Measurements from ENCODE around the gene LAMC3. TPM values are rescaled to one million over a fixed set of nuclear protein-coding genes. Genes with fewer than 3 reads are reported as not detected.

Gene LAMC3
- total and polyA plus RNA-seq, 2 donors, result 0.61 to 2.6 TPM

- no peak overlapping the region for H3K27ac ChIP-seq (ENCODE audit: low read depth in 1 of 2, low read length in 1 of 2)
- H3K4me1 ChIP-seq (ENCODE audit: control insufficient read depth in 2 of 2, insufficient read depth in 2 of 2, low read length in 2 of 2), result no peaks in the 10 kb centered on the region
- no peaks in the 10 kb centered on the region for H3K36me3 ChIP-seq (ENCODE audit: control insufficient read depth in 2 of 2, insufficient read depth in 2 of 2, low read length in 1 of 2)
- DNase-seq (ENCODE audit: low read depth in 6 of 9, low spot score in 9 of 9), result no peak
- H3K4me3 ChIP-seq (ENCODE audit: low read length in 2 of 2), result no peak overlapping the region
- 94% methylated on average over 22 of the region's 22 CpGs for WGBS
- peaks cover 23 to 51% of the 10 kb centered on the region in 2 donors for H3K27me3 ChIP-seq (ENCODE audit: control insufficient read depth in 2 of 2, insufficient read depth in 1 of 2, low read length in 1 of 2)
- peaks cover 1 to 3% of the 10 kb centered on the region in 2 donors for H3K9me3 ChIP-seq (ENCODE audit: control insufficient read depth in 2 of 2, insufficient read depth in 1 of 2, low read length in 1 of 2)
These were observed 4.2 kb downstream of the LAMC3 start for GRCh38 chr9:131013015-131013755.

- DNase-seq (ENCODE audit: low read depth in 6 of 9, low spot score in 9 of 9), result no peak
- Histone ChIP-seq H3K9me3 (ENCODE audit: control insufficient read depth in 2 of 2, insufficient read depth in 1 of 2, low read length in 1 of 2) (peaks cover 1 to 3% of the 10 kb centered on the region in 2 donors), H3K4me3 (ENCODE audit: low read length in 2 of 2) (no peak overlapping the region), H3K27ac (ENCODE audit: low read depth in 1 of 2, low read length in 1 of 2) (no peak overlapping the region), H3K4me1 (ENCODE audit: control insufficient read depth in 2 of 2, insufficient read depth in 2 of 2, low read length in 2 of 2) (no peaks in the 10 kb centered on the region), H3K36me3 (ENCODE audit: control insufficient read depth in 2 of 2, insufficient read depth in 2 of 2, low read length in 1 of 2) (no peaks in the 10 kb centered on the region), H3K27me3 (ENCODE audit: control insufficient read depth in 2 of 2, insufficient read depth in 1 of 2, low read length in 1 of 2) (peaks cover 16 to 44% of the 10 kb centered on the region in 2 donors)
- WGBS, result 95% methylated on average over 18 of the region's 18 CpGs
These were observed 5.0 kb downstream of the LAMC3 start for GRCh38 chr9:131013771-131014676.

- WGBS, result 89% methylated on average over 8 of the region's 8 CpGs
- H3K9me3 ChIP-seq (ENCODE audit: control insufficient read depth in 2 of 2, insufficient read depth in 1 of 2, low read length in 1 of 2), result peaks cover 1 to 3% of the 10 kb centered on the region in 2 donors
- H3K4me3 ChIP-seq (ENCODE audit: low read length in 2 of 2), result no peak overlapping the region
- H3K27me3 ChIP-seq (ENCODE audit: control insufficient read depth in 2 of 2, insufficient read depth in 1 of 2, low read length in 1 of 2), result peaks cover 8 to 36% of the 10 kb centered on the region in 2 donors
- no peak for DNase-seq (ENCODE audit: low read depth in 6 of 9, low spot score in 9 of 9)
- H3K4me1 ChIP-seq (ENCODE audit: control insufficient read depth in 2 of 2, insufficient read depth in 2 of 2, low read length in 2 of 2), result no peaks in the 10 kb centered on the region
- H3K36me3 ChIP-seq (ENCODE audit: control insufficient read depth in 2 of 2, insufficient read depth in 2 of 2, low read length in 1 of 2), result no peaks in the 10 kb centered on the region
- no peak overlapping the region for H3K27ac ChIP-seq (ENCODE audit: low read depth in 1 of 2, low read length in 1 of 2)
These were observed 6.1 kb downstream of the LAMC3 start for GRCh38 chr9:131015112-131015511.

- peaks cover 0 to 3% of the 10 kb centered on the region in 2 donors for H3K9me3 ChIP-seq (ENCODE audit: control insufficient read depth in 2 of 2, insufficient read depth in 1 of 2, low read length in 1 of 2)
- H3K4me1 ChIP-seq (ENCODE audit: control insufficient read depth in 2 of 2, insufficient read depth in 2 of 2, low read length in 2 of 2), result no peaks in the 10 kb centered on the region
- DNase-seq (ENCODE audit: low read depth in 6 of 9, low spot score in 9 of 9), result no peak
- no peak overlapping the region for H3K4me3 ChIP-seq (ENCODE audit: low read length in 2 of 2)
- H3K27me3 ChIP-seq (ENCODE audit: control insufficient read depth in 2 of 2, insufficient read depth in 1 of 2, low read length in 1 of 2), result peaks cover under 1 to 30% of the 10 kb centered on the region in 2 donors
- H3K36me3 ChIP-seq (ENCODE audit: control insufficient read depth in 2 of 2, insufficient read depth in 2 of 2, low read length in 1 of 2), result no peaks in the 10 kb centered on the region
- WGBS, result 97% methylated on average over 6 of the region's 6 CpGs
- H3K27ac ChIP-seq (ENCODE audit: low read depth in 1 of 2, low read length in 1 of 2), result no peak overlapping the region
These were observed 7.0 kb downstream of the LAMC3 start for GRCh38 chr9:131015876-131016397.

GRCh38 chr9:131017067-131017466, 8.1 kb downstream of the LAMC3 start:
- Histone ChIP-seq H3K27ac (ENCODE audit: low read depth in 1 of 2, low read length in 1 of 2) (no peak overlapping the region), H3K27me3 (ENCODE audit: control insufficient read depth in 2 of 2, insufficient read depth in 1 of 2, low read length in 1 of 2) (peaks cover 0 to 22% of the 10 kb centered on the region in 2 donors), H3K9me3 (ENCODE audit: control insufficient read depth in 2 of 2, insufficient read depth in 1 of 2, low read length in 1 of 2) (peaks cover 0 to 3% of the 10 kb centered on the region in 2 donors), H3K36me3 (ENCODE audit: control insufficient read depth in 2 of 2, insufficient read depth in 2 of 2, low read length in 1 of 2) (no peaks in the 10 kb centered on the region), H3K4me3 (ENCODE audit: low read length in 2 of 2) (no peak overlapping the region), H3K4me1 (ENCODE audit: control insufficient read depth in 2 of 2, insufficient read depth in 2 of 2, low read length in 2 of 2) (no peaks in the 10 kb centered on the region)
- DNase-seq (ENCODE audit: low read depth in 6 of 9, low spot score in 9 of 9), result no peak
- 88% methylated on average over 21 of the region's 21 CpGs for WGBS

GRCh38 chr9:131018621-131019020, 9.6 kb downstream of the LAMC3 start:
- DNase-seq (ENCODE audit: low read depth in 6 of 9, low spot score in 9 of 9), result no peak
- Histone ChIP-seq H3K27ac (ENCODE audit: low read depth in 1 of 2, low read length in 1 of 2) (no peak overlapping the region), H3K27me3 (ENCODE audit: control insufficient read depth in 2 of 2, insufficient read depth in 1 of 2, low read length in 1 of 2) (peaks cover 0 to 16% of the 10 kb centered on the region in 2 donors), H3K36me3 (ENCODE audit: control insufficient read depth in 2 of 2, insufficient read depth in 2 of 2, low read length in 1 of 2) (no peaks in the 10 kb centered on the region), H3K4me3 (ENCODE audit: low read length in 2 of 2) (no peak overlapping the region), H3K9me3 (ENCODE audit: control insufficient read depth in 2 of 2, insufficient read depth in 1 of 2, low read length in 1 of 2) (peaks cover 0 to 3% of the 10 kb centered on the region in 2 donors), H3K4me1 (ENCODE audit: control insufficient read depth in 2 of 2, insufficient read depth in 2 of 2, low read length in 2 of 2) (no peaks in the 10 kb centered on the region)
- 94% methylated on average over 6 of the region's 6 CpGs for WGBS

GRCh38 chr9:131019388-131020239, 10.6 kb downstream of the LAMC3 start:
- no peak for DNase-seq (ENCODE audit: low read depth in 6 of 9, low spot score in 9 of 9)
- H3K36me3 ChIP-seq (ENCODE audit: control insufficient read depth in 2 of 2, insufficient read depth in 2 of 2, low read length in 1 of 2), result no peaks in the 10 kb centered on the region
- no peak overlapping the region for H3K4me3 ChIP-seq (ENCODE audit: low read length in 2 of 2)
- no peaks in the 10 kb centered on the region for H3K9me3 ChIP-seq (ENCODE audit: control insufficient read depth in 2 of 2, insufficient read depth in 1 of 2, low read length in 1 of 2)
- H3K27me3 ChIP-seq (ENCODE audit: control insufficient read depth in 2 of 2, insufficient read depth in 1 of 2, low read length in 1 of 2), result peaks cover 0 to 17% of the 10 kb centered on the region in 2 donors
- 89% methylated on average over 15 of the region's 15 CpGs for WGBS
- no peaks in the 10 kb centered on the region for H3K4me1 ChIP-seq (ENCODE audit: control insufficient read depth in 2 of 2, insufficient read depth in 2 of 2, low read length in 2 of 2)
- no peak overlapping the region for H3K27ac ChIP-seq (ENCODE audit: low read depth in 1 of 2, low read length in 1 of 2)

GRCh38 chr9:131020388-131020787, 11.4 kb downstream of the LAMC3 start:
- H3K27me3 ChIP-seq (ENCODE audit: control insufficient read depth in 2 of 2, insufficient read depth in 1 of 2, low read length in 1 of 2), result peaks cover 0 to 15% of the 10 kb centered on the region in 2 donors
- H3K27ac ChIP-seq (ENCODE audit: low read depth in 1 of 2, low read length in 1 of 2), result no peak overlapping the region
- no peaks in the 10 kb centered on the region for H3K9me3 ChIP-seq (ENCODE audit: control insufficient read depth in 2 of 2, insufficient read depth in 1 of 2, low read length in 1 of 2)
- no peak for DNase-seq (ENCODE audit: low read depth in 6 of 9, low spot score in 9 of 9)
- no peaks in the 10 kb centered on the region for H3K4me1 ChIP-seq (ENCODE audit: control insufficient read depth in 2 of 2, insufficient read depth in 2 of 2, low read length in 2 of 2)
- 91% methylated on average over 2 of the region's 2 CpGs for WGBS
- H3K4me3 ChIP-seq (ENCODE audit: low read length in 2 of 2), result no peak overlapping the region
- H3K36me3 ChIP-seq (ENCODE audit: control insufficient read depth in 2 of 2, insufficient read depth in 2 of 2, low read length in 1 of 2), result no peaks in the 10 kb centered on the region
